HEK293 (cell line): ENCODE results near the gene ANTXR2.

Experiments used
- CTCF ChIA-PET: fragments of 350-600 bp; formaldehyde crosslinking; extraction: SDS; loops from one replicate; lab custom pipeline; 2021; ENCODE audit warnings: antibody characterized with exemption; lab: Yijun Ruan, JAX
- POLR2A ChIA-PET: fragments of 300-600 bp; formaldehyde crosslinking; extraction: SDS; loops from one replicate; lab custom pipeline; 2020; ENCODE audit warnings: antibody characterized with exemption, inconsistent platforms; lab: Yijun Ruan, JAX
- H3K27ac ChIP-seq: fragments of 200-500 bp; sonication (Bioruptor generic); 2 replicates; pipeline ENCODE4 v1.5.1; 2014; ENCODE audit warnings: low read depth, low read length, control low read depth, inconsistent platforms; ENCODE audit errors: extremely low read depth
- H3K36me3 ChIP-seq, 2 experiments: fragments of 200-500 bp in 1 of 2; sonication (Bioruptor generic) in 1 of 2; 1 replicate in 1 of 2; 2 replicates in 1 of 2; pipeline ENCODE4 v1.5.1; 2014 to 2017; ENCODE audit warnings: inconsistent platforms in 2 of 2, low read length in 2 of 2; ENCODE audit not compliant: control insufficient read depth in 2 of 2, insufficient read depth in 1 of 2
- H3K4me1 ChIP-seq: fragments of 200-500 bp; sonication (Bioruptor generic); 2 replicates; pipeline ENCODE4 v1.5.1; 2014; ENCODE audit warnings: mild to moderate bottlenecking, low read length, inconsistent platforms; ENCODE audit not compliant: control insufficient read depth, insufficient read depth
- H3K4me3 ChIP-seq: 2 replicates; pipeline ENCODE4 v1.5.1; 2011; ENCODE audit warnings: low read depth, mild to moderate bottlenecking, control low read depth, low read length, moderate library complexity
- H3K9me3 ChIP-seq: fragments of 200-500 bp; sonication (Bioruptor generic); 2 replicates; pipeline ENCODE4 v1.5.1; 2014; ENCODE audit warnings: low read depth, low read length, inconsistent platforms; ENCODE audit not compliant: control insufficient read depth, insufficient read depth
- BCL6B ChIP-seq: fragments of 450-650 bp; formaldehyde crosslinking; IDR thresholded peaks from 2 replicates; pipeline ENCODE4 v1.5.1; 2017; ENCODE audit warnings: missing biosample characterization, missing genetic modification characterization
- KLF7 ChIP-seq: fragments of 450-650 bp; formaldehyde crosslinking; IDR thresholded peaks from 2 replicates; pipeline ENCODE4 v1.5.1; 2016; ENCODE audit warnings: missing biosample characterization, missing genetic modification characterization, borderline replicate concordance
- OVOL3 ChIP-seq: fragments of 450-650 bp; formaldehyde crosslinking; IDR thresholded peaks from 2 replicates; pipeline ENCODE4 v1.5.1; 2016; ENCODE audit warnings: missing biosample characterization, missing genetic modification characterization
- SALL2 ChIP-seq: fragments of 450-650 bp; formaldehyde crosslinking; IDR thresholded peaks from 2 replicates; pipeline ENCODE4 v1.5.0; 2017; ENCODE audit warnings: missing biosample characterization, mild to moderate bottlenecking, missing genetic modification characterization, borderline replicate concordance
- ZFHX2 ChIP-seq: fragments of 450-650 bp; formaldehyde crosslinking; conservative IDR thresholded peaks from 2 replicates; pipeline ENCODE4 v1.5.1; 2016; ENCODE audit warnings: missing biosample characterization, missing genetic modification characterization
- ZNF169 ChIP-seq: fragments of 450-650 bp; formaldehyde crosslinking; IDR thresholded peaks from 2 replicates; pipeline ENCODE4 v1.5.1; 2016; ENCODE audit warnings: missing biosample characterization, missing genetic modification characterization
- ZNF184 ChIP-seq: fragments of 450-650 bp; IDR thresholded peaks from 2 replicates; pipeline ENCODE4 v1.5.1; 2018; ENCODE audit warnings: missing biosample characterization, mild to moderate bottlenecking, missing genetic modification characterization
- ZNF19 ChIP-seq: fragments of 450-650 bp; formaldehyde crosslinking; IDR thresholded peaks from 2 replicates; pipeline ENCODE4; 2016; ENCODE audit warnings: missing biosample characterization, missing genetic modification characterization, low read depth
- ZNF391 ChIP-seq: fragments of 450-650 bp; formaldehyde crosslinking; IDR thresholded peaks from 2 replicates; pipeline ENCODE4 v1.5.1; 2016; ENCODE audit warnings: low read depth, missing biosample characterization, missing genetic modification characterization, borderline replicate concordance
- ZNF398 ChIP-seq: fragments of 450-650 bp; formaldehyde crosslinking; IDR thresholded peaks from 2 replicates; pipeline ENCODE4 v1.5.1; 2017; ENCODE audit warnings: missing biosample characterization, missing genetic modification characterization
- ZNF449 ChIP-seq: fragments of 450-650 bp; formaldehyde crosslinking; IDR thresholded peaks from 2 replicates; pipeline ENCODE4 v1.5.1; 2017; ENCODE audit warnings: missing biosample characterization, mild to moderate bottlenecking, missing genetic modification characterization, moderate library complexity
- ZNF629 ChIP-seq: fragments of 450-650 bp; formaldehyde crosslinking; IDR thresholded peaks from 2 replicates; pipeline ENCODE4 v1.5.1; 2017; ENCODE audit warnings: missing biosample characterization, missing genetic modification characterization
- ZNF830 ChIP-seq: fragments of 450-650 bp; IDR thresholded peaks from 2 replicates; pipeline ENCODE4 v1.5.0; 2018; ENCODE audit warnings: missing biosample characterization, missing genetic modification characterization, low read depth, mild to moderate bottlenecking, moderate library complexity
- ZSCAN16 ChIP-seq: fragments of 450-650 bp; formaldehyde crosslinking; IDR thresholded peaks from 2 replicates; pipeline ENCODE4 v1.5.1; 2016; ENCODE audit warnings: missing biosample characterization, missing genetic modification characterization

Gene ANTXR2

GRCh38 chr4:80079255-80079923 is 6.4 kb upstream of the ANTXR2 start:
- H3K27ac ChIP-seq = no peak overlapping the region
- no peaks in the 10 kb centered on the region for H3K9me3 ChIP-seq
- H3K4me1 ChIP-seq = no peaks in the 10 kb centered on the region
- H3K36me3 ChIP-seq = no peaks in the 10 kb centered on the region
- POLR2A ChIA-PET = no interaction called here
- H3K4me3 ChIP-seq = no peak overlapping the region
- TF ChIP-seq KLF7 (tag by site-specific recombination) (no peak), ZNF19 (tag by site-specific recombination) (no peak), ZFHX2 (no peak), ZNF398 (tag by site-specific recombination) (no peak), OVOL3 (tag by site-specific recombination) (no peak)
- CTCF ChIA-PET = no interaction called here

- H3K27ac ChIP-seq = no peak overlapping the region
- H3K4me3 ChIP-seq = no peak overlapping the region
- no peaks in the 10 kb centered on the region for H3K4me1 ChIP-seq
- TF ChIP-seq ZNF830 (tag by site-specific recombination) (no peak), ZNF391 (no peak), BCL6B (no peak), SALL2 (tag by site-specific recombination) (no peak), ZSCAN16 (tag by site-specific recombination) (no peak), ZNF449 (tag by site-specific recombination) (no peak), KLF7 (tag by site-specific recombination) (no peak)
- CTCF ChIA-PET = no interaction called here
- POLR2A ChIA-PET = no interaction called here
- H3K9me3 ChIP-seq = no peaks in the 10 kb centered on the region
- no peaks in the 10 kb centered on the region for H3K36me3 ChIP-seq
Observed at GRCh38 chr4:80078346-80079092, 5.5 kb upstream of the ANTXR2 start.

GRCh38 chr4:80077639-80078038 is 4.6 kb upstream of the ANTXR2 start:
- CTCF ChIA-PET = no interaction called here
- POLR2A ChIA-PET = no interaction called here
- Histone ChIP-seq H3K4me3 (no peak overlapping the region), H3K4me1 (no peaks in the 10 kb centered on the region), H3K36me3 (no peaks in the 10 kb centered on the region), H3K27ac (no peak overlapping the region), H3K9me3 (no peaks in the 10 kb centered on the region)
- no peak for TF ChIP-seq ZNF169 (tag by site-specific recombination)
- no peak for TF ChIP-seq ZNF184 (tag by site-specific recombination)
- no peak for TF ChIP-seq ZNF629 (tag by site-specific recombination)
